ENCODE results near the gene HNRNPM. TPM values are rescaled to one million over a fixed set of nuclear protein-coding genes. Genes with fewer than 3 reads are reported as not detected.

The HNRNPM gene
- total RNA-seq, 2 donors from 2014 or later, result 105 to 243 TPM

DNA sequence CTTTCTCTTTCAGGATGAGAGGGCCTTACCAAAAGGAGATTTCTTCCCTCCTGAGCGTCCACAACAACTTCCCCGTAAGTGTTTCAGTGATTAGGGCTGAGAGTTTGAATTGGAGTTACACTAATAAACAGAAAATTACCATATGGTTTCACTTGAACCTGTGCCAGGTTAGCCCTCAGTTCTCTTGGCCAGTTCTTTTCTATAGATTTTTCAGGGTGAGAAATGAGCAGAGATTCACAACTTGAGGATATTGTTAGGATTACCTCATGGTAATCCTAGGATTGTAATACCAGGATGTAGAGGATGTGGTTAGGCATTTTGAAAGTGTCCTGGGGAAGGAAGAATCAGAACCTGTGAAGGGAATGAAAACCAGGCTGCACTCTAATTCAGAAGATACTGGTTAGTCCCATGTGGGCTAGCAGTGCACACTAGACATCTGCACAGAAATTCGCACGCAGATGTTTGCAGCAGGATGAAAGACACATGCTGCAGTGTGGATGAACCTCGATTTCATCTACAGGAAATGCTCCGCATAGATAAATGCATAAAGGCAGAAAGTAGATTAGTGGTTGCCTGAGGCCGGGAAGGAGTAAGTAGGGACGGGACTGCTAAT is 24.1 kb downstream of the HNRNPM start:
- no peak for DNase-seq (ENCODE audit: low spot score in 2 of 2)
- Mint-ChIP-seq H3K27ac (peak overlapping the region in 1 of 2 donors; percentile 82), H3K36me3 (peaks cover 41 to 55% of the 10 kb centered on the region in 2 donors), H3K9me3 (no peaks in the 10 kb centered on the region)
- ATAC-seq, result no peak

GRCh38 chr19:8469613-8470368 is 25.0 kb downstream of the HNRNPM start:
- Mint-ChIP-seq H3K9me3 (no peaks in the 10 kb centered on the region), H3K36me3 (peaks cover 41 to 55% of the 10 kb centered on the region in 2 donors), H3K27ac (no peak overlapping the region)
- ATAC-seq (no peak), DNase-seq (ENCODE audit: low spot score in 2 of 2) (no peak)

DNA sequence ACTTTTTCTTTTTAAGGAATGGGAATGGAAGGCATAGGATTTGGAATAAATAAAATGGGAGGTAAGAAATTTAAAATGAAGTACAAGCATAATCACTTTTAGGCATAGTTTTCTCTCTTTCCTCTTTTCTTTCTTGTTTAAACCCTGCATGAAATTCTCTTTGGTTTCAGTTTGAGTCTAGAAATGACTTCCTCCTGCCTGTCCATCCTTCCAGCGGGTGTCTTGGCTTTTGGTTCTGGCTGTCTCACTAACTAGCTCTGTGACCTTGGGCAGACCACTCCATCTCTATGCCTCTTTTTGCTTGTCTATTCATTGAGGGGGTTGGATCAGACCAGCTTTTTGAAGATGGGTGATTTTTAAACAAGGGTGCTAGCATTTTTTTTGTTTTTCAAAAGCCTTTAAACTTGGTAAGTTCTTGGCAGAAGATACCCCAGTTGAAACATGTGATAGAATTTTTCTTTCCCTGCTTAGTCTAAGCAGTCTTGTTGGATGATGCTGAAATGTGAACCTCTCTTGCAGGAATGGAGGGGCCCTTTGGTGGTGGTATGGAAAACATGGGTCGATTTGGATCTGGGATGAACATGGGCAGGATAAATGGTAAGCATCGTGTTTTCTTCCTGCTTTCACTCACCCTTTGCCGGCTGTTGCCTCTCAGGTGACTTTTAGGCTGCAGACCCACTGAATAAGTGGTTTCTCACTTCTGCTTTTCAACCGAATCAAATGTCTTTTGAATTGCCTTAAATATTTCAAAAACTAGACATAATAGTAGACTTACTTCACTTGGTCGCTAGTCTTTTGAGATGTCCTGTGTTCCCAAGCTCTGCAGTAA is 29.1 kb downstream of the HNRNPM start:
- peaks cover 20 to 32% of the 10 kb centered on the region in 2 donors for H3K36me3 Mint-ChIP-seq

GRCh38 chr19:8475005-8475404 is 30.2 kb downstream of the HNRNPM start:
- Mint-ChIP-seq H3K27ac (peak overlapping the region in 1 of 2 donors; percentile 88), H3K9me3 (no peaks in the 10 kb centered on the region), H3K36me3 (peaks cover 12 to 21% of the 10 kb centered on the region in 2 donors)
- DNase-seq (ENCODE audit: low spot score in 2 of 2) (no peak), ATAC-seq (no peak)

More for the DNA sequence above, 29.1 kb downstream of the HNRNPM start:
- DNase-seq (ENCODE audit: low spot score in 2 of 2) (no peak), ATAC-seq (no peak)
- Mint-ChIP-seq H3K27ac (peak overlapping the region; percentile 3 to 95), H3K9me3 (no peaks in the 10 kb centered on the region)

GRCh38 chr19:8476524-8476923 is 31.7 kb downstream of the HNRNPM start:
- peaks cover 6 to 16% of the 10 kb centered on the region in 2 donors for H3K36me3 Mint-ChIP-seq

GRCh38 chr19:8477889-8478288 is 33.1 kb downstream of the HNRNPM start:
- DNase-seq (ENCODE audit: low spot score in 2 of 2) (no peak), ATAC-seq (peak; percentile 16 to 37)
- no peaks in the 10 kb centered on the region for H3K9me3 Mint-ChIP-seq
- peak overlapping the region; percentile 81 to 82 for H3K27ac Mint-ChIP-seq
- H3K36me3 Mint-ChIP-seq, result peaks cover 6 to 16% of the 10 kb centered on the region in 2 donors

More at GRCh38 chr19:8476524-8476923, 31.7 kb downstream of the HNRNPM start:
- peak overlapping the region in 1 of 2 donors; percentile 76 for H3K27ac Mint-ChIP-seq
- no peak for ATAC-seq
- no peak for DNase-seq (ENCODE audit: low spot score in 2 of 2)
- no peaks in the 10 kb centered on the region for H3K9me3 Mint-ChIP-seq

DNA sequence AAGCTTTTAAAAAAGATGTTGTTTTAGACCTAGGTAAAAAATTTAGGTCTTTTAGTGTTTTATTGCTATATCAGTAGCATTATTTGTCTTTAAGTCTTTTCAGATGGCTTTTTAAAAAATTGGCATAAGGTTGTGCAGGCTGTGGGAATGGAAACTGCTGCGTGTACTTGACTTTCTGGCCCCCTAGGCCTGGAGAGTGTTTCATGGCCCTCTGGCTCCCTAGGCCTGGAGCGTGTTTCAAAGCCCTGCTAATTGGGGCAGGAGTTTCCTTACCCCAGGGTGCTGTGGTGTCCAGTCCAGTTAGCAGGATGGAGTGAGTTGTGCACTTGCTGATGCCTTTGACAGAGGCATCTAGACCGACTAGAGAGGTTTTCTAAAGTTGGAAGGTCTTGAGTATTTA is 33.8 kb downstream of the HNRNPM start:
- H3K9me3 Mint-ChIP-seq, result no peaks in the 10 kb centered on the region
- H3K36me3 Mint-ChIP-seq, result peaks cover 6 to 16% of the 10 kb centered on the region in 2 donors
- ATAC-seq (no peak), DNase-seq (ENCODE audit: low spot score in 2 of 2) (no peak)
- H3K27ac Mint-ChIP-seq, result peak overlapping the region; percentile 81 to 92

DNA sequence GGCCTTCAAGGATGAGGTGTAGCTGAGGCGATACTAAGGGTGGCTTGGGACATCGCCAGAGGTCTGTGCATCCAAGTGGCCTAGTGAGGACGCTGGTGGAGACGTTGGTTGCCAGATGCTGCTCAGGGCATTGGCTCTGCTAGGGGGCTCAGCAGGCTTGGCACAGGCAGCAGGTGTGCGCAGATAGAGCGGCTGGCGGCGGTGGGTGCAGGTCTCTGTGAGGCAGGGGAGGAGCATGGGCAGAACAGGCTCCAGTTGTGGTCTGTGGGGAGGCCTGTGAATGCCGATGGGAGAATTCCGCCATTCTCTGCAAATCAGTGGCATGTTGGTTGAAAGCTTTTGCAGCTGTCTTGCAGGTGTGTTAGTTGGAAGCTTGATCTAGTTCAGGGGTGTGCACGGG is 36.4 kb downstream of the HNRNPM start:
- no peak for DNase-seq (ENCODE audit: low spot score in 2 of 2)
- Mint-ChIP-seq H3K9me3 (no peaks in the 10 kb centered on the region), H3K27ac (peak overlapping the region; percentile 39 to 85), H3K36me3 (peaks cover 6 to 40% of the 10 kb centered on the region in 2 donors)
- ATAC-seq, result peak; percentile 8 to 31

GRCh38 chr19:8481616-8482015 is 36.8 kb downstream of the HNRNPM start:
- no peak for DNase-seq (ENCODE audit: low spot score in 2 of 2)
- peaks cover 6 to 44% of the 10 kb centered on the region in 2 donors for H3K36me3 Mint-ChIP-seq
- ATAC-seq, result no peak
- H3K9me3 Mint-ChIP-seq, result no peaks in the 10 kb centered on the region
- peak overlapping the region in 1 of 2 donors; percentile 85 for H3K27ac Mint-ChIP-seq

GRCh38 chr19:8482696-8483095 is 37.9 kb downstream of the HNRNPM start:
- no peak for ATAC-seq
- H3K27ac Mint-ChIP-seq, result peak overlapping the region in 1 of 2 donors; percentile 5
- no peak for DNase-seq (ENCODE audit: low spot score in 2 of 2)
- peaks cover 5 to 49% of the 10 kb centered on the region in 2 donors for H3K36me3 Mint-ChIP-seq
- no peaks in the 10 kb centered on the region for H3K9me3 Mint-ChIP-seq

GRCh38 chr19:8483165-8483564 is 38.4 kb downstream of the HNRNPM start:
- no peaks in the 10 kb centered on the region for H3K9me3 Mint-ChIP-seq
- H3K36me3 Mint-ChIP-seq, result peaks cover under 1 to 49% of the 10 kb centered on the region in 2 donors
- peak overlapping the region in 1 of 2 donors; percentile 37 for H3K27ac Mint-ChIP-seq
- DNase-seq (ENCODE audit: low spot score in 2 of 2), result no peak
- no peak for ATAC-seq

DNA sequence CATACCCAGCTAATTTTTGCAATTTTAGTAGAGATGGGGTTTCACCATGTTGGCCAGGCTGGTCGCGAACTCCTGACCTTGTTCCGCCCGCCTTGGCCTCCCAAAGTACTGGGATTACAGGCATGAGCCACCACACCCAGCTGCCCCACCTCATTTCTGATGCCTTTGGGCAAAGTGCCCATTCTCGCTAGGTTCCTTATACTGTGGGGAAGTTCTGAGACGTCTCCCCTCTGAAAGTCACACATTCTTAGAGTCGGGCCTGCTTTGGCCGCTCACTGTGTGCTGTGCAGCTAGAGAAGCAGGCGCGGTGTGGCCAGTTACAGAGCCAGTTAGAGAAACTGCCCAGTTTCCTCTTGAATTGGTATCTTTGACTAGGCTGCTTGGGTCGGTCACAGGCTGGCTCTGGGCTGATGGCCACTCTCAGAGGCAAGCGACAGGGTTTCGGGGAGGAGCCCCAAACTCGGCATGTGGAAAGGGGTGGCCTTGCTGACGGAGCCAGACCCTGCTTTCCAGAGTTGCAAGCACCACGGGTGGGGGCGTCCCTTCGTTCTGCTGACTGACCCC is 39.6 kb downstream of the HNRNPM start:
- ATAC-seq, result no peak
- peaks cover 0 to 52% of the 10 kb centered on the region in 2 donors for H3K36me3 Mint-ChIP-seq

GRCh38 chr19:8485561-8486371 is 41.0 kb downstream of the HNRNPM start:
- peak overlapping the region; percentile 90 to 91 for H3K27ac Mint-ChIP-seq
- peaks cover 0 to 50% of the 10 kb centered on the region in 2 donors for H3K36me3 Mint-ChIP-seq
- H3K9me3 Mint-ChIP-seq, result no peaks in the 10 kb centered on the region
- ATAC-seq, result no peak
- DNase-seq (ENCODE audit: low spot score in 2 of 2), result no peak

More for the DNA sequence above, 39.6 kb downstream of the HNRNPM start:
- Mint-ChIP-seq H3K9me3 (no peaks in the 10 kb centered on the region), H3K27ac (peak overlapping the region; percentile 59 to 84)
- no peak for DNase-seq (ENCODE audit: low spot score in 2 of 2)

DNA sequence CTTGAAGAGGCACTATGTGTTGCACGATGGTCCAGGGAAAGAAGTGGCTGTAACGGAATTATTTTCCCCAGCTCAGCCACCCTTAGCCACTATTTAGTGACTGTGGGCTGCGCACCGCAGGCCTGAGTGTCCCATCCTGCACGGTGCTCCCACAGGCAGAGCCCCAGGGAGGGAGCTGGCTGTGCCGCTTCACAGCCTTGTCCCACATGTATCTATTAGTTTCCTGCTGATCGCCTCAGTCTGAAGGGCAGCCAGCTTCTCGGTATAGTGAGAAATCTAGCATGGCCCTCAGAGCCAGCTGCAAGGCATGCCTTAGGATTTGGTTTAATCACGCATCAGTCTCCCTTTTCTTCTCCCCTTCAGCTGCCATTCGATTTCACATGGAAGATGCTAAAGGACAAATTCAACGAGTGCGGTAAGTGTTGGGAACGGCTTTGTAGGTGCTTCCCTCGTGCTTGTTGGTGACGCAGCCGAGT is 41.9 kb downstream of the HNRNPM start:
- Mint-ChIP-seq H3K9me3 (no peaks in the 10 kb centered on the region), H3K36me3 (peaks cover 0 to 44% of the 10 kb centered on the region in 2 donors), H3K27ac (peak overlapping the region; percentile 90 to 91)
- DNase-seq (ENCODE audit: low spot score in 2 of 2), result no peak
- ATAC-seq, result peak in 1 of 2 donors; percentile 6

GRCh38 chr19:8487137-8487851 is 42.5 kb downstream of the HNRNPM start:
- Mint-ChIP-seq H3K9me3 (no peaks in the 10 kb centered on the region), H3K36me3 (peaks cover 0 to 44% of the 10 kb centered on the region in 2 donors)
- peak; percentile 87 to 91 for ATAC-seq

More at GRCh38 chr19:8487137-8487851, 42.5 kb downstream of the HNRNPM start:
- peak overlapping the region; percentile 90 to 91 for H3K27ac Mint-ChIP-seq
- DNase-seq (ENCODE audit: low spot score in 2 of 2), result peak in 1 of 2 donors; percentile 76
